Thyroid gland (tissue), 4 donors: ENCODE data around the gene FDXR. TPM values are rescaled to one million over a fixed set of nuclear protein-coding genes. Genes with fewer than 3 reads are reported as not detected.

Experiments used
- DNase-seq, 2 donors: peaks; one replicate each; pipeline ENCODE4 v3.0.0-alpha.2; 2019
- H3K27ac ChIP-seq, 3 donors: fragments of 200-600 bp; sonication (generic); 1 replicate in 2 of 3; 2 replicates in 1 of 3; pipeline ENCODE4 v1.5.1; 2016 to 2019; ENCODE audit warnings: mild to moderate bottlenecking in 1 of 3, moderate library complexity in 1 of 3
- H3K27me3 ChIP-seq: fragments of 200-600 bp; sonication (generic); one replicate; pipeline ENCODE4 v1.5.1; 2019
- H3K36me3 ChIP-seq, 2 donors: fragments of 200-600 bp; sonication (generic); one replicate each; pipeline ENCODE4 v1.5.1; 2016 to 2019
- H3K4me1 ChIP-seq, 2 donors: fragments of 200-600 bp; sonication (generic); one replicate each; pipeline ENCODE4 v1.5.1; 2017 to 2019
- H3K4me3 ChIP-seq, 3 donors: fragments of 200-600 bp; sonication (generic); replicated peaks in 1 of 3; 1 replicate in 2 of 3; 2 replicates in 1 of 3; pipeline ENCODE4 v1.5.1; 2016; ENCODE audit warnings: mild to moderate bottlenecking in 1 of 3
- H3K9me3 ChIP-seq: fragments of 200-600 bp; sonication (generic); one replicate; pipeline ENCODE4 v1.5.1; 2017
- CTCF ChIP-seq, 6 experiments: fragments of 200-600 bp in 3 of 6; fragments of 450-650 bp in 3 of 6; sonication (generic) in 3 of 6; IDR thresholded peaks; one replicate each; pipeline ENCODE4 v1.5.1; 2016 to 2019; ENCODE audit warnings: antibody characterized with exemption in 6 of 6, mild to moderate bottlenecking in 2 of 6, inconsistent platforms in 1 of 6, moderate library complexity in 1 of 6
- POLR2A ChIP-seq, 2 donors: fragments of 450-650 bp; IDR thresholded peaks; one replicate each; pipeline ENCODE4 v1.6.1; 2017; ENCODE audit warnings: antibody characterized with exemption in 2 of 2, mild to moderate bottlenecking in 2 of 2, moderate library complexity in 1 of 2
- WGBS, 2 donors: methylation state at CpG; one replicate each; pipeline ENCODE4 v1.1.5; 2017; 5-methylcytosine and 5-hydroxymethylcytosine counted together
- intact Hi-C: fragments of 100-400 bp; cut with DNase I; formaldehyde crosslinking; loops from one replicate; pipeline ENCODE4 v1.15.1; 2023
- total RNA-seq, 4 donors: library from RNA; depleted of rRNA; stranded (reverse); fragments of >200 nt; gene quantifications; one replicate each; pipeline ENCODE4 v1.2.3, GENCODE V29; 2016

Gene FDXR
- total RNA-seq, 4 donors from 2014 or later = 5.9 to 18.6 (median 10.2) TPM

GRCh38 chr17:74860872-74861661 lies 11.7 kb downstream of the FDXR start:
- peak in 1 of 2 donors; percentile 17 for DNase-seq
- no peak for TF ChIP-seq POLR2A (IDR thresholded peaks at IDR 0.05)
- TF ChIP-seq CTCF (IDR thresholded peaks at IDR 0.05) = no peak
- Histone ChIP-seq H3K27me3 (peaks cover 3% of the 10 kb centered on the region), H3K4me3 (peak overlapping the region; percentile 57 to 71 (median 59)), H3K27ac (peak overlapping the region; percentile 22 to 78 (median 38)), H3K4me1 (peaks cover 21 to 45% of the 10 kb centered on the region in 2 donors), H3K36me3 (no peaks in the 10 kb centered on the region), H3K9me3 (no peaks in the 10 kb centered on the region)
- 1 to 4% methylated on average over 12 to 28 of the region's 96 CpGs for WGBS, 2 donors
- intact Hi-C loops = no loop called here

DNA sequence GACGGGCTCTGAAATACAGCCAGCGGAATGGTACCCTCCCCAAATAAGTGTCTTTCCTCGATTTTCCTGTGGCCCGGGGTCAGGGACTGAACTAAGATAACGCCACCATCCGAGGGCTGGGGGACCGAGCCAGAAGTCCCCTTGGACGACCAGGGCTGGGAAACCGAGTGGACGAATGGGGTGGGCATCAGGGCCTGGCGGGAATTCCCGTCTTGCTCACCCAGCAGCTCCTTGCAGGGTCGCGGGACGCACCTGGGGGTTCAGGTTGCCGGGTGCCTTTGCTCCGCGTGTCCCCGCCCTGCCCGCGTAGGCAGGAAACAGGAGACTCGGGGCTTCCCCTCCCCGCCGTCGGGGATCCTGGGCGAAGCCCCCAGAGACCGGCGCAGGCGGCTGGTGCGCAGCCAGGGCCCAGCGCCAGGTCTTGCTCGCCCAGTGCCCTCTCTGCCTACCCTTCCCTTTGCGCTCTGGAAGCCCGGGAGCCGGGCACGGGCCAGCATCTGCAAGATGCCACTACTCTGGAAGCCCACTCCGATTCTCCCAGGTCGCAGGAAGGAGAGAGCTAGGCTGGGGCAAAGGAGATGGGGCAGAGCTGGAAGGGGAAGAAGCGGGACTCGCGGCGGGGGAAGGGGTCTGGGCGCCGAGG lies 12.4 kb downstream of the FDXR start:
- Histone ChIP-seq H3K27ac (peak overlapping the region; percentile 22 to 78 (median 38)), H3K36me3 (no peaks in the 10 kb centered on the region), H3K4me1 (peaks cover 21 to 47% of the 10 kb centered on the region in 2 donors), H3K27me3 (peaks cover 3% of the 10 kb centered on the region), H3K9me3 (no peaks in the 10 kb centered on the region), H3K4me3 (peak overlapping the region; percentile 57 to 71 (median 59))
- TF ChIP-seq CTCF (IDR thresholded peaks at IDR 0.05) (no peak), POLR2A (IDR thresholded peaks at IDR 0.05) (no peak)
- peak; percentile 50 to 65 for DNase-seq
- intact Hi-C loops = no loop called here
- 3 to 6% methylated on average over 20 to 34 of the region's 44 CpGs for WGBS, 2 donors

- Histone ChIP-seq H3K4me3 (peak within 1 kb of the TSS; percentile 57 to 71 (median 59)), H3K36me3 (no peaks in the 10 kb centered on the region), H3K4me1 (peaks cover 21 to 44% of the 10 kb centered on the region in 2 donors), H3K9me3 (no peaks in the 10 kb centered on the region), H3K27ac (peak within 1 kb of the TSS; percentile 26 to 78 (median 58)), H3K27me3 (peaks cover 3% of the 10 kb centered on the region)
- 1 to 2% methylated on average over 14 to 28 of the region's 72 CpGs for WGBS, 2 donors
- intact Hi-C loops = no loop called here
- DNase-seq = peak; percentile 48 to 51
- TF ChIP-seq POLR2A (IDR thresholded peaks at IDR 0.05) = no peak
- peak in 3 of 6 experiments; percentile 40 to 78 (median 47) for TF ChIP-seq CTCF (IDR thresholded peaks at IDR 0.05)
Observed at GRCh38 chr17:74859459-74860228, 13.2 kb downstream of the FDXR start, which contains the start of gene GRIN2C. TSS of gene GRIN2C (minus strand) at chr17:74859885. CDS start at chr17:74855092, 4,793 bp downstream.

DNA sequence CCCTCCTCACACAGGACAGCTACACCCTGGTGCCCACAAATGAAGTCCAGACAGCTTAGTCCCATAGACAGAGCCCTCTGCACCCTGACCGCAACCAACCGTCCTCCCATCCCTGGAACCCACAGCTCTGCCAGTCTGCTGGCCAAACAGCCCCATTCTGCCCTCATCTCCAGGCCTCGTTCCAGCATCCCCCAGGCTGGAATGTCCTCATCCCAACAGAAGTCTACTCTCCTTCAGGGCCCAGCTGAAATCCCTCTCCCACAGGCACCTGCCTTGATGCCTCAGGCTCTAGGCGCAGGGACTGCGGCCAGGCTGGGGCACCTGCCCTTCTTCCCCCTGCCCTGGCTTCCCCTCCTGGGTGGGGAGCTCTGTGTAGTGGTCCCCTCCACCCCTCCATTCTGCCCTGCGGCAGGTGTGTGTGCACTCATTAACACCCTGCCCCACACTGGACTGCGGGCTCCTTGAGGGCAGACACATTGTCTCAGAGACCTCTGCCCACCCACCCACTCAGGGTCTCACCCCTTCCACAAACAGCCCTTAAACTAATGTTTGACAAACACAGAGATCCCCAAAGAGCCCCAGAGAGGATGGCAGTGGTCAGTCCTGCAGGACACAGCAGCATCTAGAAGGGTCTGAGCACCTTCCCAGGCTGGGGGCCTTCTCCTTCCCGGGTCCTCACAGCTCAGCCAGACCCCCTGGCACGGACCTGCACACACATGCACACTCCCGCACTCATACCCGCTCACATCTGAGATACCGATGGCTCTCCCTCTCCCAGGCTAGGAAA lies 13.9 kb downstream of the FDXR start:
- peak overlapping the region in 1 of 3 donors; percentile 57 for H3K4me3 ChIP-seq

More for the DNA sequence above, 13.9 kb downstream of the FDXR start:
- Histone ChIP-seq H3K36me3 (no peaks in the 10 kb centered on the region), H3K9me3 (no peaks in the 10 kb centered on the region), H3K27ac (peak overlapping the region; percentile 26 to 78 (median 58)), H3K4me1 (peaks cover 21 to 43% of the 10 kb centered on the region in 2 donors), H3K27me3 (peaks cover 3% of the 10 kb centered on the region)
- WGBS, 2 donors = 57 to 71% methylated on average over 10 to 12 of the region's 12 CpGs
- TF ChIP-seq POLR2A (IDR thresholded peaks at IDR 0.05) = no peak
- intact Hi-C loops = no loop called here
- DNase-seq = peak in 1 of 2 donors; percentile 36
